ENCODE measurements around the gene RASA3. TPM values are rescaled to one million over a fixed set of nuclear protein-coding genes. Genes with fewer than 3 reads are reported as not detected.
A peak's percentile ranks its signal among the peaks of the same experiment; 100 is the strongest.

The RASA3 gene
- total and polyA plus RNA-seq, 10 of the 15 experiments (the other 5 are each of a cell fraction or from before 2014, with no cell fraction given), result 0.79 to 33.9 (median 17.6) TPM

GRCh38 chr13:114129649-114130062 is 2.8 kb downstream of the RASA3 start:
- SMC1A ChIA-PET (ENCODE audit: uncharacterized antibody, unreplicated experiment), result interaction anchor here (0.6 to 1.2 kb wide), 4 partner anchors 62 to 102 kb away, joined by 3 to 7 read pairs (median 4); no protein-coding TSS in a partner anchor
- Histone ChIP-seq H3K79me2 (ENCODE audit: control insufficient read depth, insufficient read depth, low read length) (peaks cover 60% of the 10 kb centered on the region), H3K9ac (ENCODE audit: control insufficient read depth, insufficient read depth, low read length) (peak overlapping the region; percentile 73), H3K27ac (ENCODE audit: control insufficient read depth, insufficient read depth) (peak overlapping the region; percentile 84), H4K20me1 (ENCODE audit: control insufficient read depth, insufficient read depth) (no peaks in the 10 kb centered on the region), H3K4me3 (peak overlapping the region; percentile 89), H3K36me3 (ENCODE audit: control insufficient read depth in 2 of 2, insufficient read depth in 2 of 2, low read length in 1 of 2) (no peaks in the 10 kb centered on the region; a peak in 1 of 4 replicates), H3K9me3 (replicated peaks; ENCODE audit: control insufficient read depth, insufficient read depth, low read length) (no peaks in the 10 kb centered on the region; the same call in 2 of the 3 replicates), H3K4me1 (ENCODE audit: control insufficient read depth, insufficient read depth, low read length) (peaks cover 46% of the 10 kb centered on the region), H3K4me2 (ENCODE audit: control insufficient read depth, insufficient read depth) (peak overlapping the region; percentile 95), H2AFZ (ENCODE audit: control insufficient read depth, low read depth, low read length) (no peak overlapping the region), H3K27me3 (replicated peaks in 1 of 2; ENCODE audit: control insufficient read depth in 2 of 2, insufficient read depth in 2 of 2, low read length in 1 of 2) (no peaks in the 10 kb centered on the region)
- POLR2A ChIA-PET, result interaction anchor here (0.9 to 1.8 kb wide), 3 partner anchors 11 to 64 kb away, joined by 3 to 5 read pairs (median 3); no protein-coding TSS in a partner anchor
- CTCF ChIA-PET, result interaction anchor here (1.0 to 1.6 kb wide), 2 partner anchors 16 to 64 kb away, joined by 3 to 4 read pairs; no protein-coding TSS in a partner anchor
- RAD21 ChIA-PET (ENCODE audit: unreplicated experiment), result interaction anchor here (1.1 to 2.1 kb wide), 3 partner anchors 19 to 64 kb away, joined by 4 to 9 read pairs (median 7); no protein-coding TSS in a partner anchor
- TF ChIP-seq MYC (IDR thresholded peaks at IDR 0.05; ENCODE audit: insufficient read depth, insufficient read length, insufficient replicate concordance, low read length, severe bottlenecking), result no peak
- peak; percentile 17; the same call in 1 of the 2 replicates for TF ChIP-seq ZNF687 (IDR thresholded peaks at IDR 0.05)
- TF ChIP-seq CTCF (IDR thresholded peaks at IDR 0.05 in 2 of 3, conservative IDR thresholded peaks at IDR 0.05 in 1 of 3; ENCODE audit: control insufficient read depth in 2 of 3, extremely low read depth in 1 of 3, insufficient read depth in 1 of 3, low read depth in 3 of 3, low read length in 3 of 3), result no peak
- TF ChIP-seq ZNF384 (IDR thresholded peaks at IDR 0.05; ENCODE audit: borderline replicate concordance, low read depth, low read length), result no peak
- no peak for TF ChIP-seq NKRF (conservative IDR thresholded peaks at IDR 0.05)
- no peak for TF ChIP-seq ZNF592 (IDR thresholded peaks at IDR 0.05)
- TF ChIP-seq YY1 (IDR thresholded peaks at IDR 0.05; ENCODE audit: low read depth, low read length), result no peak
- no peak for DNase-seq (ENCODE audit: low read depth, low spot score)
- FAIRE-seq, result no peak
- in situ Hi-C loops (cut with MboI) (loop anchor here (5.0 kb wide), 1 partner anchor 62 kb away; no protein-coding TSS in a partner anchor), intact Hi-C loops (cut with micrococcal nuclease; ENCODE audit: unreplicated experiment) (loop anchor here (1.0 to 5.0 kb wide), 2 partner anchors 62 to 82 kb away; no protein-coding TSS in a partner anchor)
- no TSS peak for BruUV-seq (replicated peaks)
- 43% methylated on average over 9 of the region's 9 CpGs for WGBS (ENCODE audit: insufficient coverage, insufficient replicate concordance, low lambda C conversion rate, missing lambda C conversion rate)
- ATAC-seq, result peak; percentile 2; the same call in 2 of the 3 replicates

Data from GM12878 (cell line).